HG03439 (cell line): ENCODE data around the gene ANTXR1.

ENCODE experiments used
- ATAC-seq: cut with Tn5 transposase; IDR thresholded peaks from one replicate; pipeline ENCODE4 v1.9.1; 2021; ENCODE audit warnings: mild to moderate bottlenecking, moderate library complexity; ENCODE audit not compliant: unreplicated experiment

The ANTXR1 gene

GRCh38 chr2:69203166-69203985 is 190.4 kb downstream of the ANTXR1 start:
- ATAC-seq = no peak

DNA sequence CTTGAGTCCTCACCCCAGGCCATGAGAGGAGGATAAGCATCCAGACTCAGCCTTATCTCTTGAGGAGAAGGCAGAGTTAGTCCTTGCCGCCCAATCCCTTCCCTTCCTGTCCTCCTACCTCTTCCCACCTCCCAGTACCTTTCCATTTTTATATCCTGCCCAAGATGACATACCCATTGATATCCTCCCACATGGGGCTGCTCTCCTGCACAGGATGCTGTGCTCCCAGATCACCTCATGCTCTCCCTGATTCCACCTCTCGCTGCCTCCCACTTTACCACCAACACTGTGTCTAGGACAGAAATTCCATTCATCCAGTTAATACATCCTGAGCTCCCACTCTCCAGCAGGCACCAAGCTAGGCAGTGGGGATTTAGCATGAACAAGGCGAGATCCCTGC is 191.7 kb downstream of the ANTXR1 start:
- no peak for ATAC-seq

- no peak for ATAC-seq
Observed at GRCh38 chr2:69205076-69205475, 192.1 kb downstream of the ANTXR1 start.

- ATAC-seq = no peak
Observed at GRCh38 chr2:69205491-69205890, 192.5 kb downstream of the ANTXR1 start.

GRCh38 chr2:69208023-69208595 is 195.1 kb downstream of the ANTXR1 start:
- ATAC-seq = no peak

DNA sequence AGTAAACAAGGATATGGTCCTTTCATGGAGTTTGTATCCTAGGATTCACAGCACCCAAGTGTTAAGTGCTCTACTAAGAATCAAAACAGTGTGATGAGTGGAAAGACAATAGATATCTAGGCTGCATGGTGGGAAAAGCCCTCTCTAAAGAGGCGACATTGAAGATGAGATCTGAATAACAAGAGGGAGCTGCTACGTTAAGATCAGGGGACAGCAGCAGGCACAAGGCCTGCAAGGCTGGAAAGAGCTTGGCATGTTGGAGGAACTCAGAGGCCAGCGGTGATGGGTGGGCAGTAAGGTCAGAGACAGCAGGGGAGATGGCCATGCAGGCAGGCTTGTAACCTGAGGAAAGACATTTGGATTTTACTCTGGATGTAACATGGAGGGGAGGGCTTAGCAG is 196.5 kb downstream of the ANTXR1 start:
- no peak for ATAC-seq

GRCh38 chr2:69210385-69210784 is 197.4 kb downstream of the ANTXR1 start:
- no peak for ATAC-seq

DNA sequence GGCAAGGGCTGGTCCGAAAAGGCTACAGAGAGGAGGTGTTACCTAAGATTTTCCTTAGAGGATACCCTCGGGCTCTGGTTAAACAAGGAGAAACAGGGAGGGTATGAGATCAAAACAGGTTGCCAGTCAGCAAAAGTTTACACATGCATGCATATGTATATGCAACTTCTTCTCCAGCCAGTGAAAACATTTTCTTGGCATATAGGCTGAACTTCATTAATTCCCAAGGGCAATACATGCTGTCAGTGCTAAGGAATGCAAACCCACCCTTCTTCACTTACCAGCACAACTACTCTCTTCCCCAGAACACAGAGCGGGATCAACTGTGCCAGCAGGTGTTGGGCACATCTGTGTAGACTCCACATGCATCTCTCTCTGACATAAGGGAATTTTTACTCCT is 198.1 kb downstream of the ANTXR1 start:
- no peak for ATAC-seq

DNA sequence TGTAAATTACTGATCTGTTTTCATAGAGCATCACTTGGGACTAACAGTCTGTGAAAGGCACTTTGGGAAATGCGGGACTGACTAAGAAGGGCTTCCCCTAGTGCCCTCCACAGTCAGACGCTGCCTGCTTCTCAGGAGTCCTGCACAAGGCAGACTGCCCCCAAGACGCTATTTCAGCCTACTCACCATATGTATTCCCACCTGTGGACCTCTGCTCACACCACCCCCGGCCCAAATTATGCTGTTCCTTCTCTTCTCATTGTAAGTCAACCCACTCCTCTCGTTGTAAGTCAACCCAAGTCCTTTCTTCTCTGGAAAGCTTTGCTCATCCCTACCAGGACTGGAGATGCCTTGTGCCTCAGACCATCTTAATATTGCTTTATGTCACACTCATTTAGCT is 198.7 kb downstream of the ANTXR1 start:
- no peak for ATAC-seq

DNA sequence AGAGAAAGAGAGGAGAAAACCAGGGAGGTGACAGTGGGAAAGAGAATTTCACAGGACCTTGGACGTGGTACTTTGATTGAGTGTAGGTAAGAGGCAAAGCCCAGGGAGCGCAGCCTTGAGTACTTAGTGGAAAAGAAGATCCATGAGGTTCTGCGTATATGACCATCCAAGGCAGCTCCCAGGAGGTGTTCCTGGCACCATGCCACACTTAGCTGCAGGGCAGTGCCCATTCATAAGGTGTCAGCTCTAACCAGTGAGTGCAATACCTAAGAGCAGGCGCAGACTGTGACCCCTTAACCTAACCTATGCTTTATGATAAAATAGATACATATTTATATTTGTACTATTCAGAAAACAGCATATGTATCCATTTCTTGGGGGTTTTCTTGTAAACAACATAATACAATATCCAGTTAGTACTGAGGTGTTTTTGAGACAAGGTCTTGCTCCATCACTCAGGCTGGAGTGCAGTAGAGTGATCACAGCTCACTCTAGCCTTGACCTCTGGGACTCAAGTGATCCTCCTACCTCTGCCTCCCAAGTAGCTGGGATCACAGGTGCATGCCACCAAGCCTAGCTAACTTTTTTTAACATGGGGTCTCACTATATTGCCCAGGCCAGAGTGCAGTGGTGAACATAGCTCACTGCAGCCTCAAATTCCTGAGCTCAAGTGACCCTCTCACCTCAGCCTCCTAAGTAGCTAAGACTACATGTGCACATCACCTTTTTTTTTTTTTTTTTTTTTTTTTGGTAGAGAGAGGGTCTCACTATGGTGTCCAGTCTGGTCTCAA is 199.5 kb downstream of the ANTXR1 start:
- no peak for ATAC-seq

- no peak for ATAC-seq
Observed at GRCh38 chr2:69213201-69213600, 200.2 kb downstream of the ANTXR1 start.

- no peak for ATAC-seq
Observed at GRCh38 chr2:69213782-69214181, 200.8 kb downstream of the ANTXR1 start.

DNA sequence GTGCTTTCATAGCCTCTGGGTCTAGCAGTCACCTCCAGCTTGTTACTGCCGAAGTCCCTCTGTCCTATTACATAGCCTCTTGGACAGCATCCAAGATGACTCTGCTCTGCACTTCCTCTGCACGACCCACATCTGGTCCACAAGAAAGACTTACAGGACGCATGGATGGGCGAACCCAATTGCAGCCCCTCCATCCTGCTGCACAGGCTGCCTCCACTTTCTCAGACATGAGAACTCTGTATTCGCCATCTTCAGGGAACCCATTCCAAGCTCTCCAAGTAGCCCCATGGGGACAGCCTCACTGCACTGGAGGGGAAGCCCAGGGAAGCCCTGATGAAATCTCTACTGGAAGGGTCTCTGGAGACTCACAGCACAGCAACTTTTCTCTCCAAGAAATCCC is 201.9 kb downstream of the ANTXR1 start:
- no peak for ATAC-seq

DNA sequence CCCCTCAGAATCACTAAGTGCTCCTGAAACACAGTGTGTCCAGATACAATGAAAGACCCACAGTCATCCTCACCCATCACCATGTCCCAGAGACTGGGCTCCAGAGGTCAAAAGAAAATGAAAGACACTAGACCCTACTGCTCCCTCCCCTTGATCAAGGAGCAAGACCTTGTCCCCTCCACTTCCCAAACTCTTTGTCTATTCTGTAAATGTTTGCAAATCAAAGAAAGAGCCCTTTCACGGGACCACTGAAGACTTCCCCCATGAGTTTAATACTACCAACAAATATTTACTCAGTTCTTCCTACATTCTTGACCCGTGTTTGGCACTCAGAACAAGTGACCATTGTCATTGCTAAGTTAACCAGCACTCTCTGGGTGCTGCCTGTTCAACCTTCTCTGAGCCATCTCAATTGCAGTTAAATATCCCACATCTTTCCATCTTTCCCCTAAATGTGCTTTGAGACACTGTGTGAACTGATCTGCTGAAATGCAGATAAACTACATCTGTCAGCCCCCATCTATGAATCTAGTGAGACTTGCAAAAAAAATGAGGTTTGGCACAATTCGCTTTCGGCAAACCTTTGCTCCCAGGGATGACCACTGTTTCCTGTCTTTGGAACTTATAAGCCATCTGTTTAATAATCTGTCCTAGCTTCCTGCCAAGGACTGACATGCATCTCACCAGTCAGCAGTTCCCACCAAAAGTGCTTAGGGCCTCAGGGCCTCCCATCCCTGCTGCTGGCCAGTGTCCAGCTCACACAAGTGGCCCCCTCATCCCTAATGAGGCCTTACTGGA is 203.8 kb downstream of the ANTXR1 start:
- ATAC-seq = no peak

GRCh38 chr2:69217333-69218080 is 204.5 kb downstream of the ANTXR1 start:
- ATAC-seq = no peak

DNA sequence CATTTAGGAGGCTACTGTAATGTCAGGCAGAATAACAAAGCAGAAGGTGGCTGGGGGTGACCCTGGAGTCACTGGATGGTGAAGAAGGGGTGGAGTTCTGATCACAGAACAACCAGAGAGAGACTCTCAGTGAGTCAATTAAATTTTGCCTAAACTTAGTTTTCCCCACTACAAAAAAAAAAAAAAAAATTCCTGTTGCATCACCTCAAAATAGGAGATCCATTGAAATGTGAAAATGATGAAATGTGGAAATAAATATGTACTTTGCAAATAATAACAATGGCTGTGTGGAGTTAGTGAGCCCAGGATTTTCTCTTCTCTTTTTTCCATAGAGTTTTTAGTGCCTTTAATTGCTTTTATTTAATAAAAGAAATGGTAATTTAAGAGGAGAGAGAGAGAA is 208.5 kb downstream of the ANTXR1 start:
- no peak for ATAC-seq

- no peak for ATAC-seq
Observed at GRCh38 chr2:69221960-69222751, 209.2 kb downstream of the ANTXR1 start.

DNA sequence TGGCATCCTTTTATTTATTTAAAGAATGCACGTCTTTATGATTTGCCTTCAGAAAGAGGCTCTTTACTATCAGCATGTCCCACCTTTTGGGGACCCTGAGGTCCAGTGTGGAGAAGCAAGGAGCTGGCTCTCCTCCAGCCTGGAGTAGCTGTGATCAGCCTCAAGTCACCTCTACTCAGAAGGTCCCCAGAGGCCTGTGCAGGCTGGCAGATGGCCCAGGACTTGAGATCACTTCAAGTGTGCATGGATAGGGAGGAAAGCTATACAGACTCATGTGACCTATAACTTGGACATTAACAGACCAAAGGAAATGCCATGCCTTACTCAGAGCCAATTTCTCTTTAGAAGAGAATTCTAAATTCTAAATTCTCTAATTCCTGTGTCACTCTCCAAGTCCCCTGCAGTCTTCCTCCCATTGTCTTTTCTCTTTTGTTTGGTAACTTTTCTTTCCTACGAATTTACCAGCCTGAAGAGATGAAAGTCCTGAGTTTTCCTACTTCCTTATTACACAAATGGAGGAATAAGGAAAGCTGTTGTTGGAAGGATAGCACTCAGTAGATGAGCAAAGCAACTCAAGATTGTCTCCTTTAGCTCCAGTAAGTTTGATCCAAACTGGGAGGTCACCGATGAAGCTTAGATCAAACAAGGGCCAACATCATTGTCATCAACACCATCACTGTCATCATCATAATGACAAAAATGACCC is 210.1 kb downstream of the ANTXR1 start:
- no peak for ATAC-seq
